CD1c-positive myeloid dendritic cell (primary cell): ENCODE results near the gene NMNAT3.

ENCODE experiments used
- DNase-seq: peaks from one replicate; pipeline ENCODE4 v3.0.0-alpha.2; 2016; ENCODE audit errors: extremely low spot score

NMNAT3 gene

GRCh38 chr3:139541532-139542288, 136.1 kb downstream of the NMNAT3 start:
- DNase-seq, result no peak

DNA sequence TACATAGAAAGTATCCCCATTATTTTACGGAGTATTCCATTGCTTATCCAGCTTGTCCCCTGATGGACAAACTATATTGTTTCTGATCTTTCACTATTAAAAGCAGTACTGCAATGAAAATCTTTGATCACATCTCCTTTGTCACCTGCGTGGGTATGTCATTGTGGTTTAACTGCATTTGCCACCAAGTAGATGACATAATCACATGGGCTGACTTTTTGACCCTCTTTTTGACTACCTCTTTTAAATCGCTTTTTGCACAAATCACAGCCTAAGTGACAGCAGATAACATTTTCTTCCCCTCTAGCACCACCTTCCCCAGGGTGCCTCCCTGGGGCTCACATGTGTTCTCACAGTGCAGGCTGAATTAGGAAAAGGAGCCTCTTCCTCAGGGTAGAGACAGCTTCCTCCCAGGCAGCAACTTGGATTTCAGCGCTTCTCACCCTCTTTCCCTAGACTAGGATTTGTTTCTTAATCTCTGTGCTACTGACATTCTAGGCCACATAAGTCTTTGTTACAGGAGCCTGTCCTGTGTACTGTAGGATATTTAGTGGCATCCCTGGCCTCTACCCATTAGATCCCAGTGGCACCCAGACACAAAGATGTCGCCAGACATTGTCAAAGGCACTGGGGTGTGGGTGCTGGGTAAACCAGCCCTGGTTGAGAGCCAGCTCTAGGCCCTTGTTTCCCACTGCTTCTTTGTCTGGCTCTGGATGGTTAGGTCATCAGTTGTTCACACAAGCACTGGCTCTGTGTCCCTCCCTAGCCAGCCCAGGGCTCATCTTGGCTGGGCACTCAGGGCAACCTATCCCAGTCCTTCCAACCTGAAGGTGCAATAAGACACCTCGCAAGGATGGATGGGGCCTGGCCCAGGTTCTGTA, 136.9 kb downstream of the NMNAT3 start:
- peak; percentile 29 for DNase-seq

- DNase-seq, result peak; percentile 9
These were observed 139.0 kb downstream of the NMNAT3 start for GRCh38 chr3:139538733-139539132.

GRCh38 chr3:139537795-139538621, 139.8 kb downstream of the NMNAT3 start:
- DNase-seq, result no peak

GRCh38 chr3:139537361-139537760, 140.4 kb downstream of the NMNAT3 start:
- no peak for DNase-seq

GRCh38 chr3:139534992-139535879, 142.5 kb downstream of the NMNAT3 start:
- DNase-seq, result no peak

GRCh38 chr3:139534455-139534812, 143.3 kb downstream of the NMNAT3 start:
- DNase-seq, result no peak

DNA sequence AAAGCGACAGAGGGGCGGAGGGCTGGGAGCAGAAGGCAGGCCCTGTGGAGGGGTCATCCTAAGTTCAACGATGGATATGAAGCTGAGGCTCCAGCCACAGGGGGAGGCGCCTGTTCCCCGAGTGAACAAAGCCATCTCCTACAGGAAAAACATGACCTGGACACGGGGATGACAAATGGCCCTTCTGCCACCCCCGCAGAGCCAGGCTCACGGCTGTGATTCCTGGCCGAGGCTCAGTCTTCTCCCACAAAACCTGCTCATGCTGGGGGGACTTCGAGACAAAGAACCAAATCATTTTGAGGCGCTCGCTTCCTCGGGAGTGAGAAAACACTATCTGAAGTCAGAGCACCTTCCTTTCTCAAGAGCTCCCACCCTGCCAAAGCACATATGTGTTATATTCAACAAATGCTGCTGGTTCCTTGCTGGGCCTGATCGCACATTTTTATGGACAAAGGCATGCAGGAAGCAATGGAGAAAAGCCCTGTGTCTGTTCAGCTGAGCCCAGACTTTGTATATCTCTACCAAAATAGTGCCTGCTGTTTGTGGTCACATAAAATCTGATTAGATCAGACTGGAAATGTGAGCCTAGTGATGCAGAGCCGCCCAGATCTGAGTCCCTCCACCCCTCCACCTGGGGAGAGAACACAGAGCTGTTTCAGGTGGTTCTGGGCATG, 143.9 kb downstream of the NMNAT3 start:
- no peak for DNase-seq

DNA sequence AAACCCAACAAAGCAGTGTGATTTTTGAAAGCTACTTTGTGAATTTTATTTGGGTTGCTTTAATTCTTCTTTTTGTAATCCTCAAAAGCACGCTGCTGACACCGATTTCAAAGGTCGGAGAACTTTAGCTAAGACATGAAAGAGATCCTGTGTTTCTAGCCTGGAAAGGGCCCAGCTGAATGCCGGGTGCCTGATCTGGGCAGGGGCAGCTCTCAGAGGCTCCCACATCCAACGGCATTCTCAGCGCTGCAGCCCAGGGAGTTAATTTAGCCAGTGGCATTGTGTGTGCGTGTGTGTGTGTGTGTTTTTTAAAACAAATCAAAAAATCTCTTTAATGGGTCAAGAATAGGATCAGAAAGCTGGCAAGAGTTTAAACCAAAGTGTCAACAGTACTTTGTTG, 144.8 kb downstream of the NMNAT3 start:
- DNase-seq, result no peak

- no peak for DNase-seq
These were observed 147.1 kb downstream of the NMNAT3 start for GRCh38 chr3:139530717-139531116.

GRCh38 chr3:139529662-139530061, 148.1 kb downstream of the NMNAT3 start:
- no peak for DNase-seq

DNA sequence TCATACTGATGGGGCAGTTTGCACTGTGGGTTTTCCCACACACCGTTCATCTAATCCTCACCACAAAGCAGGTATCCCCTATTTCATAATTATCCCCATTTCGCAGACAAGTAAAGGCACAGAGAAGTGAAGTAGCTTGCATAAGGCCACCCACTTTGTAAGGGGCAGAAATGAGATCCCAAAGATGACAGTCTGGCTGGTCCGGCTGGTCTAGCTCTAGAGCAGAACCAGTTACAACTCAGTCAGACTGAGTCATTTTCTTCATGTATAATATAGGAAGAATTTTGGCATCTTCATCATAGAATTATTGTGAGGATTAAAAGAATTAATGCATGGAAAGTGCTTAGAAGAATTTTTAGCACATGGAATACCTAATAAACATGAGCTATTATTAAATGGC, 148.8 kb downstream of the NMNAT3 start:
- no peak for DNase-seq

GRCh38 chr3:139528281-139528680, 149.5 kb downstream of the NMNAT3 start:
- no peak for DNase-seq

DNA sequence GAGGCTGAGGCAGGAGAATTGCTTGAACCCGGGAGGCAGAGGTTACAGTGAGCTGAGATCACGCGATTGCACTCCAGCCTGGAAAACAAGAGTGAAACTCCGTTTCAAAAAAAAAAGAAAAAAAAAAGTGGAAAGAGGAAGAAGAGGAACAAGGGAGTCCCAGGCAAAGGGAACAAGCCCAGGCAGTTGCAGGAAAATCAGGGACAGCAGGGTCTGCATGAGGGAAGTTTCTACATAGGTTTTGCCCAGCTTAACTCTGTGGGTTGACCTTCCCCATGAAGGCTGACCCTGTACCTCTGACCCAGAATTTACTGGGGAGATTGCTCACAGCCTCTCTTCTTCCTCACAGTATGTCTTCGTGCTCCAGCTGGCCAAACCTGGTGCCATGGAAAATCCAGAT, 150.5 kb downstream of the NMNAT3 start:
- peak; percentile 35 for DNase-seq

DNA sequence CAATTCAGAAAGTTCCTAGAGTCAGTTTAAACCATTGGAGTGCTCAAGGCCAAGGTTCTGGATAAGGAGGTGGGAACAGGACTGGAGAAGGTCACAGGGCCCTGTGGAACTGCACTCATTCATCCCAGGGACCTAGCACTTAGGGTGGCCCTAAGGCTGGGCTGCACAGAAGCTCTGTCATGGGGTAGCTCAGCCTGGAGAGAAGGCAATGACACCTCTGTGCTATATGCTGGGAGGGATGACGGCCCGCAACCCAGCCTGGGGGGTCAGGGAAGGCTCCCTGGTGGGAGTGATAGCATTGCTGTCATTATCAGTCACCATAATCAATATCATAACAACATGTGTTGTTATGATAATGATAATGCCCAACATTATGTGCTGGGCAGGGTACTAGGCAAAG, 151.6 kb downstream of the NMNAT3 start:
- DNase-seq, result no peak

GRCh38 chr3:139524841-139525636, 152.7 kb downstream of the NMNAT3 start:
- DNase-seq, result no peak

GRCh38 chr3:139523718-139524117, 154.1 kb downstream of the NMNAT3 start:
- no peak for DNase-seq

- no peak for DNase-seq
These were observed 154.6 kb downstream of the NMNAT3 start for GRCh38 chr3:139523166-139523565.

DNA sequence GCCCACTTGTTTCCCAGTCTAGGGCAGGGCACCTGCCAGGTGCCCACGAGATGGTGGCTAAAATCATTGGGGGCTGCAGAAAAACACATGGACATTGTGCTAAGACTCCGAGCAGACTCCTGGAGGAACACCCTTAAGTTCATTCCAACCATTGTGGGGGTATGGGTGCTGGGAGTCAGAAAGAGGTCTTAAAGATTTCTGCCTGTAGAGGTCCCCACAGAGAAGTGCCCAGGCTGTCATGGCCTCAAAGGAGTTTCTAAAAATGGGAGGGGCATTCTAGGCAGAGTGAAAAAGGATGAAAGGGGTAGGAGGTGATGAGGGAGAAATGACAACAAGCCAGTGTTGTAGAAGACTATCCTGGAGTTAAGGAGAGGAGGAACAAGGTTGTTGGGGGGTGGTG, 155.4 kb downstream of the NMNAT3 start:
- no peak for DNase-seq

DNA sequence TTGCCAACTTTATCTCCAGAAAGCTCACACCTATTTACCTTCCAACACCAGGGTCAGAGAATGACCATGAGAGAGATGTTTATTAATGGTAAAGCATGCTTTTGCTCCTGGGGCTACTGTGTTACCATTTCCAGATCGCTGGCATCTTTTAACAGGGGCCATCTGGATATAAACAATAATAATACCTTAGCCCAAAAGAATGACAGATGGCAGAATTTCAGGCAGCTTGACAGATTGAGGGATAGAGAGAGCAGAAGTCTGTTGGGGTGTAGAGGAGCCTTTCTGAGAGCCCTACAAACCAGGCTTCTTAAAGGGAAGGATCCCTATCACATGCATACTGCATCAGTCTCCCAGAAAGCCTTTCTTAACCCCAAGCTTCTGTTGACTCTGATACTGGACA, 156.0 kb downstream of the NMNAT3 start:
- no peak for DNase-seq
